ENCODE results near the gene TENM3. TPM values are rescaled to one million over a fixed set of nuclear protein-coding genes. Genes with fewer than 3 reads are reported as not detected.

The TENM3 gene
- total RNA-seq, 4 donors from 2014 or later, result 19.7 to 47.2 (median 33.0) TPM

GRCh38 chr4:182325397-182325796, 82.2 kb downstream of the TENM3 start:
- no peak for TF ChIP-seq CTCF (IDR thresholded peaks at IDR 0.05)
- ATAC-seq (ENCODE audit: low FRiP score) (no peak), DNase-seq (ENCODE audit: low spot score) (no peak)

- ATAC-seq (ENCODE audit: low FRiP score) (no peak), DNase-seq (ENCODE audit: low spot score) (no peak)
- no peak for TF ChIP-seq CTCF (IDR thresholded peaks at IDR 0.05)
These were observed 82.7 kb downstream of the TENM3 start for GRCh38 chr4:182325848-182326255.

GRCh38 chr4:182328505-182328904, 85.3 kb downstream of the TENM3 start:
- ATAC-seq (ENCODE audit: low FRiP score) (no peak), DNase-seq (ENCODE audit: low spot score) (no peak)
- no peak for TF ChIP-seq CTCF (IDR thresholded peaks at IDR 0.05)

GRCh38 chr4:182337366-182337765, 94.2 kb downstream of the TENM3 start:
- TF ChIP-seq CTCF (IDR thresholded peaks at IDR 0.05), result no peak
- ATAC-seq (ENCODE audit: low FRiP score) (no peak), DNase-seq (ENCODE audit: low spot score) (no peak)

GRCh38 chr4:182338063-182338462, 94.9 kb downstream of the TENM3 start:
- TF ChIP-seq CTCF (IDR thresholded peaks at IDR 0.05), result no peak
- ATAC-seq (ENCODE audit: low FRiP score) (no peak), DNase-seq (ENCODE audit: low spot score) (no peak)

GRCh38 chr4:182338746-182339145, 95.5 kb downstream of the TENM3 start:
- no peak for ATAC-seq (ENCODE audit: low FRiP score)
- DNase-seq (ENCODE audit: low spot score), result no peak
- no peak for TF ChIP-seq CTCF (IDR thresholded peaks at IDR 0.05)

- no peak for ATAC-seq (ENCODE audit: low FRiP score)
- TF ChIP-seq CTCF (IDR thresholded peaks at IDR 0.05), result no peak
These were observed 96.0 kb downstream of the TENM3 start for GRCh38 chr4:182339221-182339641.

More at GRCh38 chr4:182339221-182339641, 96.0 kb downstream of the TENM3 start:
- DNase-seq (ENCODE audit: low spot score), result no peak

All from omental fat pad (tissue), 4 donors.